Keratinocyte (primary cell): ENCODE measurements around the gene NSUN3. TPM values are rescaled to one million over a fixed set of nuclear protein-coding genes. Genes with fewer than 3 reads are reported as not detected.

Experiments
- DNase-seq: peaks from one replicate; pipeline ENCODE4 v3.0.0-alpha.2; 2011; ENCODE audit warnings: low read depth, missing footprints, low spot score
- FAIRE-seq: peaks from 2 replicates; lab custom pipeline; 2011; peaks lifted over from hg19 to GRCh38; lab: Jason Lieb, UNC
- H2AFZ ChIP-seq: 2 replicates; pipeline ENCODE4 v1.6.0; 2012; ENCODE audit warnings: low read length, control low read depth, inconsistent platforms; ENCODE audit not compliant: control insufficient read depth
- H3K27ac ChIP-seq: 2 replicates; pipeline ENCODE4 v1.5.1; 2011; ENCODE audit warnings: low read length; ENCODE audit not compliant: control insufficient read depth, insufficient read depth
- H3K27me3 ChIP-seq: 3 replicates; pipeline ENCODE4 v1.6.0; 2011; ENCODE audit warnings: low read length; ENCODE audit not compliant: control insufficient read depth, insufficient read depth; ENCODE audit errors: extremely low read depth
- H3K36me3 ChIP-seq, 2 experiments: 2 replicates in 1 of 2; 3 replicates in 1 of 2; pipeline ENCODE4 v1.5.1; 2011; ENCODE audit warnings: low read length in 2 of 2, mild to moderate bottlenecking in 1 of 2; ENCODE audit not compliant: control insufficient read depth in 2 of 2, insufficient read depth in 2 of 2; ENCODE audit errors: extremely low read depth in 1 of 2
- H3K4me1 ChIP-seq: 3 replicates; pipeline ENCODE4 v1.5.1; 2011; ENCODE audit warnings: low read length; ENCODE audit not compliant: control insufficient read depth, insufficient read depth; ENCODE audit errors: extremely low read depth
- H3K4me2 ChIP-seq: 3 replicates; pipeline ENCODE4 v1.6.0; 2011; ENCODE audit warnings: low read depth, low read length; ENCODE audit not compliant: control insufficient read depth, insufficient read depth; ENCODE audit errors: extremely low read depth
- H3K4me3 ChIP-seq, 3 experiments: fragments of 200-600 bp in 1 of 3; sonication (generic) in 1 of 3; 2 replicates in 2 of 3; 3 replicates in 1 of 3; pipeline ENCODE4 v1.5.1; 2011 to 2016; ENCODE audit warnings: low read length in 3 of 3, mild to moderate bottlenecking in 3 of 3, control low read depth in 2 of 3, inconsistent platforms in 1 of 3, low read depth in 1 of 3, mixed read lengths in 1 of 3, mixed run types in 1 of 3, moderate library complexity in 1 of 3; ENCODE audit not compliant: control insufficient read depth in 2 of 3, insufficient read depth in 2 of 3; ENCODE audit errors: extremely low read depth in 1 of 3
- H3K79me2 ChIP-seq: 2 replicates; pipeline ENCODE4 v1.6.0; 2012; ENCODE audit warnings: low read length; ENCODE audit not compliant: control insufficient read depth, insufficient read depth
- H3K9ac ChIP-seq: 3 replicates; pipeline ENCODE4 v1.6.0; 2011; ENCODE audit warnings: low read length; ENCODE audit not compliant: control insufficient read depth, insufficient read depth; ENCODE audit errors: extremely low read depth
- H3K9me1 ChIP-seq: 3 replicates; pipeline ENCODE4 v1.6.0; 2011; ENCODE audit warnings: low read length; ENCODE audit not compliant: control insufficient read depth, insufficient read depth; ENCODE audit errors: extremely low read depth
- H3K9me3 ChIP-seq: 2 replicates; pipeline ENCODE4 v1.5.1; 2012; ENCODE audit warnings: low read depth, low read length; ENCODE audit not compliant: control insufficient read depth
- H4K20me1 ChIP-seq: 3 replicates; pipeline ENCODE4 v1.6.0; 2011; ENCODE audit warnings: low read length; ENCODE audit not compliant: control insufficient read depth, insufficient read depth; ENCODE audit errors: extremely low read depth
- EZH2 ChIP-seq: IDR thresholded peaks from one replicate; pipeline ENCODE4 v1.6.1; 2012; ENCODE audit warnings: inconsistent platforms, mild to moderate bottlenecking, low read length, moderate library complexity
- dilution Hi-C: fragments of 300-500 bp; cut with MboI; formaldehyde crosslinking; loops from one replicate; pipeline ENCODE4 v1.7.0; 2020; ENCODE audit warnings: low sequenced_read_pairs; ENCODE audit not compliant: extremely low pct_ligation_motif_present
- polyA plus RNA-seq, 5 experiments: library from polyadenylated mRNA; depleted of rRNA in 3 of 5; stranded (reverse) in 3 of 5; stranded (forward) in 1 of 5; unstranded in 1 of 5; fragments of >200 nt; gene quantifications; 1 replicate in 1 of 5; 2 replicates in 3 of 5; 3 replicates in 1 of 5; pipeline versions ENCODE4 v1.2.1 to v1.2.3, GENCODE V29; 2011 to 2012; ENCODE audit warnings: missing spikeins in 2 of 5, low read depth in 1 of 5, low replicate concordance in 1 of 5
- TF ChIP-seq, protein P1 (sequence below), 3 experiments: IDR thresholded peaks in 1 of 3; conservative IDR thresholded peaks in 1 of 3; optimal IDR thresholded peaks in 1 of 3; 2 replicates in 2 of 3; 3 replicates in 1 of 3; pipeline versions ENCODE3 to v1.5.1; 2011; ENCODE audit warnings: low read length in 3 of 3, mild to moderate bottlenecking in 3 of 3, moderate library complexity in 2 of 3, control low read depth in 1 of 3, inconsistent platforms in 1 of 3; ENCODE audit not compliant: insufficient read depth in 2 of 3; ENCODE audit errors: extremely low read depth in 1 of 3

Gene NSUN3
- polyA plus RNA-seq, 1 donor (not counting 4 experiments of a cell fraction or from before 2014, with no cell fraction given) = 6.4 TPM

DNA sequence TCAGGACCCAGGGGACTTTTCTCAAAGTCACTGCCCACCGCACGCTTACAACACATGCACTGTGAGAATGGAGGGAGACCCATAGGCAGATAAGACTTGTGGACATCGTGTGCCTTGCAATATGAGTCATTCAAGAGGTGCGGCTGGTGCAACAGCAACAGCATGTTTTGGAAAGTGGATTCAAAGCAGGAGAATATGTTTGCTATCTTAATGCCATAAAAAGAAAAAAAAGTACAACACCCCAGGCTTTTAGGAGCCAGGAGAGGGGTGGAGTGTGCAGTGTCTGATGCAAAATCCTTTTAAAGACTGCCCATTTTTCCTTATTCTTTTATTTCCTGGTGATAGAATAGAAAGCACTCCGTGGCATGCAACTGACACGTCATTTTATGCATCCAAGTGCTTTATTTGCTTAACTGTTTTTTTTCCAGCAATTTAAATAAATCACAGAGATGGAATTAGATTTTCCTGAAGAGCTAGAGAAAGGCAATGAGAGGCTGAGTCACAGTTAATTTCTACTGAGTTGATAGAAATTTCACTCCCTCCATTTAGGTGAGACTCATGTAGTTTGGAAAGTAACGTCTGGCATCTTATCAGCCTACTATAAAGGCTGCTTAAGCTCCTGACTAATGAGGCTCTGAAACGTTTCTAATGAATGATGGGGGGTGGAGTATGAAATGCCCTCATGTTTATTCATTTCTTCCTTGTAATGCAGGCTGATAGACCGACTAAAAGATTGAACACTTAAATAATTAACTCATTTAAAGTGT is 96.4 kb downstream of the NSUN3 start:
- DNase-seq = peak; percentile 42
- dilution Hi-C loops = no loop called here
- Histone ChIP-seq H3K36me3 (no peaks in the 10 kb centered on the region), H2AFZ (peak overlapping the region; percentile 50), H3K27ac (peak overlapping the region; percentile 83), H3K9ac (peak overlapping the region; percentile 67), H3K9me1 (no peaks in the 10 kb centered on the region), H3K4me2 (peak overlapping the region; percentile 83), H3K79me2 (no peaks in the 10 kb centered on the region), H3K27me3 (no peaks in the 10 kb centered on the region), H4K20me1 (no peaks in the 10 kb centered on the region), H3K9me3 (no peaks in the 10 kb centered on the region), H3K4me1 (peaks cover 23% of the 10 kb centered on the region), H3K4me3 (peak overlapping the region; percentile 28 to 60 (median 31))
- FAIRE-seq = peak; percentile 78
- no peak for TF ChIP-seq EZH2
- TF ChIP-seq, protein P1, sequence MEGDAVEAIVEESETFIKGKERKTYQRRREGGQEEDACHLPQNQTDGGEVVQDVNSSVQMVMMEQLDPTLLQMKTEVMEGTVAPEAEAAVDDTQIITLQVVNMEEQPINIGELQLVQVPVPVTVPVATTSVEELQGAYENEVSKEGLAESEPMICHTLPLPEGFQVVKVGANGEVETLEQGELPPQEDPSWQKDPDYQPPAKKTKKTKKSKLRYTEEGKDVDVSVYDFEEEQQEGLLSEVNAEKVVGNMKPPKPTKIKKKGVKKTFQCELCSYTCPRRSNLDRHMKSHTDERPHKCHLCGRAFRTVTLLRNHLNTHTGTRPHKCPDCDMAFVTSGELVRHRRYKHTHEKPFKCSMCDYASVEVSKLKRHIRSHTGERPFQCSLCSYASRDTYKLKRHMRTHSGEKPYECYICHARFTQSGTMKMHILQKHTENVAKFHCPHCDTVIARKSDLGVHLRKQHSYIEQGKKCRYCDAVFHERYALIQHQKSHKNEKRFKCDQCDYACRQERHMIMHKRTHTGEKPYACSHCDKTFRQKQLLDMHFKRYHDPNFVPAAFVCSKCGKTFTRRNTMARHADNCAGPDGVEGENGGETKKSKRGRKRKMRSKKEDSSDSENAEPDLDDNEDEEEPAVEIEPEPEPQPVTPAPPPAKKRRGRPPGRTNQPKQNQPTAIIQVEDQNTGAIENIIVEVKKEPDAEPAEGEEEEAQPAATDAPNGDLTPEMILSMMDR (optimal IDR thresholded peaks at IDR 0.05 in 1 of 3, IDR thresholded peaks at IDR 0.05 in 1 of 3, conservative IDR thresholded peaks at IDR 0.05 in 1 of 3; ENCODE audit: extremely low read depth in 1 of 3, insufficient read depth in 2 of 3, low read length in 3 of 3) = no peak

DNA sequence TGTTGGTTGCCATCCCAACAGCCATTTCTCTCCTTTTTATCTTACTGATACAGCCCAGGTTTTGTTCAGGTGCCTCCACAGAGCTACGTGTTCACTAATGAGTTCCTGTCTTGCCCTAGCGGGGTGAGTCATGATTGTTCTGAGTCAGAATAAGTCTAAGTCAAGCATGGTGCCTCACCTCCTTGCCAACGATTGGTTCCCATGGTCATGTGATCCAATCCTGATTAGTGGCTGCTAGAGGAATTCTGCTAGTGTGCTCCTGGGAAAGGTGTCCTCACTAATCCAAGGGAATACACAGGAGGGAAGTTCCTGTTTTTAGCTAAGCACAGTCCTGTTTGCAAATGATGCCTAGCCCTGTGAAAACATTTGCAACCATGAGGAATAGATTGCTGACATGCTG is 99.8 kb downstream of the NSUN3 start:
- Histone ChIP-seq H2AFZ (peak overlapping the region; percentile 88), H3K79me2 (no peaks in the 10 kb centered on the region), H3K36me3 (no peaks in the 10 kb centered on the region), H3K9ac (no peak overlapping the region), H4K20me1 (no peaks in the 10 kb centered on the region), H3K4me2 (peak overlapping the region; percentile 33), H3K4me3 (no peak overlapping the region), H3K4me1 (peaks cover 23% of the 10 kb centered on the region), H3K9me1 (no peaks in the 10 kb centered on the region), H3K27me3 (no peaks in the 10 kb centered on the region), H3K27ac (peak overlapping the region; percentile 5), H3K9me3 (no peaks in the 10 kb centered on the region)
- FAIRE-seq (peak; percentile 93), DNase-seq (peak; percentile 75)
- dilution Hi-C loops = no loop called here
- TF ChIP-seq, protein P1 (optimal IDR thresholded peaks at IDR 0.05 in 1 of 3, IDR thresholded peaks at IDR 0.05 in 1 of 3, conservative IDR thresholded peaks at IDR 0.05 in 1 of 3; ENCODE audit: extremely low read depth in 1 of 3, insufficient read depth in 2 of 3, low read length in 3 of 3) = no peak
- TF ChIP-seq EZH2 = no peak
